Measurements from ENCODE around the gene PVALEF.

GRCh38 chr17:81169870-81170309 lies 4.6 kb downstream of the PVALEF start:
- TF ChIP-seq POLR2A (IDR thresholded peaks at IDR 0.05) (no peak), CTCF (IDR thresholded peaks at IDR 0.05) (peak in 1 of 3 donors; percentile 60)
